NCI-H510A (cell line): ENCODE measurements around the gene MTERF1.
"Not testable (repeated sequence)": the region's sequence is repeated elsewhere in the genome, so short reads cannot be mapped to it uniquely, and the experiment has no call there.

Experiments used
- DNase-seq: peaks from one replicate; lab custom pipeline; 2025; lab: John Stamatoyannopoulos, UW

The MTERF1 gene, protein sequence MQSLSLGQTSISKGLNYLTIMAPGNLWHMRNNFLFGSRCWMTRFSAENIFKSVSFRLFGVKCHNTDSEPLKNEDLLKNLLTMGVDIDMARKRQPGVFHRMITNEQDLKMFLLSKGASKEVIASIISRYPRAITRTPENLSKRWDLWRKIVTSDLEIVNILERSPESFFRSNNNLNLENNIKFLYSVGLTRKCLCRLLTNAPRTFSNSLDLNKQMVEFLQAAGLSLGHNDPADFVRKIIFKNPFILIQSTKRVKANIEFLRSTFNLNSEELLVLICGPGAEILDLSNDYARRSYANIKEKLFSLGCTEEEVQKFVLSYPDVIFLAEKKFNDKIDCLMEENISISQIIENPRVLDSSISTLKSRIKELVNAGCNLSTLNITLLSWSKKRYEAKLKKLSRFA

DNA sequence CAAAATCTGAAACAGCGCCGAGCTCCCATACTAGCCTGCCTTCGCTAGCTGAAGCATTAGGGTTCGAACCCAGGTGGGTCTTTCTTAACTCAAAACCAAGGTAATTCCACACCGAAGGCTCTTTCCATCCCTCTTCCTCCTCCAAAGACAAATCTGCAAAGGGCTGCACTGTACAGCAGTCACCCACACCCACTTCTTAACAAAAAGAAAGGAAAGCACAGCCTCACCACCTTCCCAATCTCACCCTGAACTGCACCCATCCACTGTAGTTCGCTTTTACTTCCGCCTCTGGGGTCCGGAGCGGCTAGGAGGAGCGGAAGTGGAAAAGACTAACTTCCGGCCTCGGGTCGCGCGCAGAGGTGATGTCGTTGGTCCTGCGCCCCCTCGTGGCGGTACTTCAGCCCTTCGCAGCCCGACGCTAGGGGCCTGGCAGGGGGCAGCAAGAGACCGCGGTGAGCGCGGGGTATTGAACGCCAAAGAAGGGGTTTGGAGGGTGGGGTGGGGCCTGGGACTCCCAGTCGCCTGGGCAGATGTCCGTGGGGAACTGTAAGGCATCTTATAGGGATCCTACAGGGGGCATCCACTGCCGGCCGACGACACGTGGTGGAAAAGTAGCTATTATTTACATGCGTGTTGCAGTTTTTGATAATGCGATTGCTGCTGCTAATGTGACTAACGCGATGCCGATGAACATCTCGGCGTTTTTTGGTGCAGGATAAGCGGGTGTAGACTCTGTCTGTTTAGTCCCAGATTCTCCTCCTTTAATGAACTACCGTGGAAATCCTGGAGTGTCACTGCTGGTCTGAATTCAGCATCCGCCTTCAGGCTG, at the start of gene MTERF1:
TSS of gene MTERF1 (minus strand) at position 290 of the 829 bp plus-strand sequence. CDS start 619 bp downstream, outside the sequence.
- peak; percentile 78 for DNase-seq

DNA sequence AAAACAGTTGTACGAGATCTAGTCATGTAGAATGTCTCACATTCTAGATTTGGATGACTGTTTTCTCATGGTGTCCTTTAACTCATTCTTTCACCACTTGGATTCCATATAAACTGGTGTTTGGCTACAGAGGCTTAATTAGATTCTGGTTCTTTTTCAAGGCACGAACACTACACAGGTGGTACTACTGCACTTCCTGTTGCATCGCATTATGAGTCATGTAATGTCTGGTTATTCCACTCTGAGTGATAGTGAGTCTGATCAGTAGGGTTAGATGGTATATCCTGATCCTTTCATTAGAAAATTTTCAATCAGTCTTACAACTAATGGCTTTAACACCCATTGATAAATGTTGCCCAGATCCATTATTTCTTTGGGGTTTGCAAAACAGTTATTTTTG, 49.0 kb upstream of the MTERF1 start:
- no peak for DNase-seq

DNA sequence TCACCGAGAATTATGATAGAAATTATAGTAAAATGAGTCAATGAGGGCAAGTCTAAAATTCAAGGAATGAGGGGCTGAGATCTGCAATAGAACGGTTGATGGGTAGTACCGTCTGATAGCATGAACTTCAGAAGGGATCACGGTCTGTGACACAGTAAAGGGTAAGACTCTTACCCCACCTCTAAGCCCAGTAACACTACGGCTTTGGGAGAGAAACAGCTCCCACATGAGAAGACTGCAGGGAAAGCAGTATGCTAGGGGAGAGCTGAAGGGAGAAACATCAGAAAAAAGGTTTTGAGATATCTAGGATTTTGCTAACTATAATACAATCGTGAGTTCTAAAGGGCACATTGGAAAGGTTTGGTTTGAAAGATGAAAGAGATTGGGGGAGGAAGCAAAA, 47.4 kb upstream of the MTERF1 start:
- DNase-seq: no peak

DNA sequence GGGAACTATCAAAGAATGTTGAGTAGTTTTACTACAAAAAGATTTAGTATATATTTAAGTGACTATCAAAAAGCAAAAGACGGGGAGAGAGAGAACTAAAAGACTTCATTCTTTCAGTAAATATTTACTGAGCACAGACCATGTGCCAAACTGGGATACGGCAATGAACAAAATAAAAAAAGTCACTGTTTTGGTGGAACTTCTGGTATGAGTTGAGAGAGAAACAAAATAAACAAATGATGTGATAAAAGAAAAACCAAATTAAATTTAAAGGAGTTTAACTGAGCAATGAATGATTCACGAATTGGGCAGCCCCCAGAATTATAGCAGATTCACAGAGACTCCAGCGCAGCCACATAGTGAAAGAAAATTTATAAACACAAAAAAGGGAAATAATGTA, 42.4 kb upstream of the MTERF1 start:
- DNase-seq: no peak

DNA sequence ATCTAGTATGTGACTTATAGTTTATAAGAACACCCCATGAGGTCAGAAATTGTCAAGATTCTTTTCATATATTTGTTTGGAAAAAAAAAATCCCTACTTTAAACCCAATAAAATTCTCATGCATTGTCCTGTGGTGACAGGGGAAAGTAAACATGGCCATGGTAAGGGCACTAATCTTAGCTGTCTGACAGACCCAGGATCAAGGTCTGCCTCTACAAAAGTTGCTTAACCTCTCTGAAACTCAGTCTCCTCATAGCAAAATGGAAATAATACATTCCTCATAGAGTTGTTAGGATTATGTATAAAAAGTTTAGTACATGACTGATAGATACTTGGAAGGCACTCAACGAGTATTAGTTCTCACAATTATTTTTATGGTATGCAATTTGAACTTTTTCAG, 37.9 kb upstream of the MTERF1 start:
- no peak for DNase-seq

DNA sequence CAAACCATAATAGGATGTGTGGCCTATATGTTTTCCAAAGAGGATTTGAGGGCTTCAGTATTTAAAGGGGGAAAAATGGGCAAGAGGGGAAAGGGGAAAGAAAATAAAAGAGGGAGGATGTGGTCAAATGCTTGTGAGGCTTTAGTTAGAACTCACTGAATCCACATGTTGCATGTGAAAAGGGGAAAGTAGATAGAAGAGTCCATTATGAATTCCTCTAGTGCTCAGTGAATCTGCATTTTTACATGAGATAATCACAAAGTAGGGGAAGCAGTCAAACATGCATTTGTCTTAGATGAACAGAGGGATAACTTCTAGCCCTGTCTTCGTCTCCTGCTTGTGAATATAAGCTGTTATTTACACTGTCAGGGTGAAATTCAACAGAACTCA, 35.5 kb upstream of the MTERF1 start:
- no peak for DNase-seq

DNA sequence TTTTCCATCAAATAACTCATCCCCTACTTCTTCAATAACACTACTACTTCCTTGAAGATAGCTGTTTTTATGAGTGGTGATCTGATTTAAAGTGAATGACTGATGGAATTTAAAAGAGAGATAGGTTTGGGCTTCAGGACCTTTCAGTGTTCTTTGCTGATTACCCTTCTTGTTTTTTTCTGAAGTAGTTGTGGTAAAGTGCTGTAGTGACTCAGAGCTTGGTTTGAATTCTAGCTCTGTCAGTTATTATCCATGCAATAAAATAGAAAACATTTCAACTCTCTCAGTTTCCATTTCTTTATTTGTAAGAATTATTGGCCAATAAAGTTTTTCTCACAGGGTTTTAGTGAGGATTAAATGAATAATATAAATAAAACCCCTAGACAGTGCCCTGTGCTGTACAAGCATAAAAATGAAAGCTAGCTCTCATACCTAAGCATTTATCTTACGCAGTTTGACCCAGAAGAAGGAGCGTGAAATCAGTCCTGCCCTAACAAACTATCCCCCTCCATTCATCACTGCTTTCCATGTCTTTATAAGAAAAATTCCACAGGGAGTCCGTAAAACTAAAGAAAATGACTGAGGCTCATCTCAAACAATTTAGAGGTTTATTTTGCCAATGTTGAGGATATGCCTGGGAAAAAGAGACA, 35.0 kb upstream of the MTERF1 start:
- no peak for DNase-seq

DNA sequence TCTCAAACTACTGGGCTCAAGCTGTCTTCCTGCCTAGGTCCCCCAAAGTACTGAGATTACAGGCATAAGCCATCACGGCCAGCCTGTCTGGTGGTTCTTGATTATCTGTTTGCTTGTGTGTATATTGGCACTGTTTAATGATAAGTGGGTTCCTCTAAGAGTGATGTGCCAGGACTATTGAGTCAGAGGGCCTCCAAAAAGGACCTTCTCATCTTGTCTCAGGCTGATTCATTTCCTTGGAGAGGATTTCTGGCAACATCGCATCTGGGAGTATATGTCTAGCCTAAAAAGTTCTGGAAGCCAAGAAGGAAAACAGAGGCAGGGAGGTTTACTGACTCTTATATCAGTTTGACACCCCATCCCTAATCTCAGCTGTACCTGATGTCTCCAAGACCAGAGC, 33.1 kb upstream of the MTERF1 start:
- DNase-seq: no peak

DNA sequence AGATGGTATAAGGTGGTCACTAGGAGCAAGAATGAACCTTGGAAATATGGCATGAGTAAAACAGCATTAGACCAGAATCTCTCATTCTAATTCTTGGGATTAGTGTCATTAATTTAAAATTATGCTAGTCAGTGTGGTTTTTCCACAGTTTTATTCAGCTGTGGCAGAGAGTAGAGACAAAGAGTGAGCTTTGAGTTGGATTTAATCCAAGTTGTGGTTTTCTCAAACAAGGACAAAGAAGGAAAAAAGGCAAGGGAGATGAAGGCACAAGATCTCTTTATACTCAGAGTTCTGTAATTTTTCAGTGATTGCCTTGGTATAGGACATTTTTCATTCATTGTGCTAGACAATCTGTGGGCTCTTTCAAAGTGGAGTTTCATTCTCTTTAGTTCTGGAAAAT, 32.0 kb upstream of the MTERF1 start:
- DNase-seq: no peak

DNA sequence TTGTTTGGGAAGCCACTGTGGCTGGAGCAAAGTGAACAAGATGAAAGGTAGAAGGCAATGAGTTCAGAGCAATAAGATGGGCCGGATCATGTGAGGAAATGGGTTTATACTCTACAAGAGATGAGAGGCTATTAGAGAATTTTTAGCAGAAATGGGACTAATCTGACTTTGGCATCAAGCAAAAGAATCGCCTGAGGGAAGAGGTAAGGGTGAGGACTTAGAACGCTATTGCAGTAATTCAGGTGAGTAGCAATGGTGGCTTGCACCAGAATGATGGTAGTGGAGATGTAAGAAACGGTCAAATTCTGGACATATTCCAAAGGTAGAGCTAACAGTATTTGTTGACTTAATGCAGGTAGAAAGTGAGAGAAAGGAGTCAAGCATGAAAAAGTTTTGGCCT, 30.6 kb upstream of the MTERF1 start:
- DNase-seq: no peak

DNA sequence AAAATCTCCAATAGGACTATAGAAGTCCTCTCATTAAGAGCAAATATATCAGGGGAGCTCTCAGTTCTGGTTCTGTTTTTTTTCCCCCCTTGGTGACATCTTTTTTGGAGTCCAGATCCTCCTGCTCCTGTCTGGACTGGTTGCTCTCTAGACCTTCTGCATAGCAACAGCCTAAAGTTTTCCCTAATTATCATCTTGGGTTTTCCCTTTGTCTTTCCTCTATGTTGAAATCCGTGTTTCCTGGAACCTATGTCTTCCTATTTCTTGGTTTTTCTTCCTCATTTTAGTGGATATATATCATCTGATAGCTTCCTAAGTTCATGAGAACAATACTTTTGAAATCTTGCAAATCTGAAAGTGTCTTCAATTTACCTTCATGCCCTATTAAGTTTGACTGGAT, 29.7 kb upstream of the MTERF1 start:
- no peak for DNase-seq

DNA sequence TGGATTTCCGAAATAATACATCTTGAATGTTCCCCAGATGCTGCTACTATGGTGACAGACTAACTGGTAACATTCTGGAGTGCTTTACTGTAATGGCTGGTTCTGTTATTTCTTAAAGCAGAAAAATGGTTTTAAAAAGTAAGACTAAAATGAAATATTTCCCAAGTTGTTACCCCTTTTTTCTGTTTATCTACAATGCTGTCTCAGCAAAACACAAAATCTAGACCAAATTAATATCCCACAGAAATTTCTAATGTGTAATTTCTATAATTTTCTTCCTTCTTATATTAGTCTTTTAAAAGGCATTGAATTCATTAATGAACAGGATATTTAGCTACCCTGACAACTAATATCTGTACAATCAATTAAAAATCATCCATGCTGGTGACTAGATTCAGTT, 19.1 kb upstream of the MTERF1 start:
- DNase-seq: no peak

DNA sequence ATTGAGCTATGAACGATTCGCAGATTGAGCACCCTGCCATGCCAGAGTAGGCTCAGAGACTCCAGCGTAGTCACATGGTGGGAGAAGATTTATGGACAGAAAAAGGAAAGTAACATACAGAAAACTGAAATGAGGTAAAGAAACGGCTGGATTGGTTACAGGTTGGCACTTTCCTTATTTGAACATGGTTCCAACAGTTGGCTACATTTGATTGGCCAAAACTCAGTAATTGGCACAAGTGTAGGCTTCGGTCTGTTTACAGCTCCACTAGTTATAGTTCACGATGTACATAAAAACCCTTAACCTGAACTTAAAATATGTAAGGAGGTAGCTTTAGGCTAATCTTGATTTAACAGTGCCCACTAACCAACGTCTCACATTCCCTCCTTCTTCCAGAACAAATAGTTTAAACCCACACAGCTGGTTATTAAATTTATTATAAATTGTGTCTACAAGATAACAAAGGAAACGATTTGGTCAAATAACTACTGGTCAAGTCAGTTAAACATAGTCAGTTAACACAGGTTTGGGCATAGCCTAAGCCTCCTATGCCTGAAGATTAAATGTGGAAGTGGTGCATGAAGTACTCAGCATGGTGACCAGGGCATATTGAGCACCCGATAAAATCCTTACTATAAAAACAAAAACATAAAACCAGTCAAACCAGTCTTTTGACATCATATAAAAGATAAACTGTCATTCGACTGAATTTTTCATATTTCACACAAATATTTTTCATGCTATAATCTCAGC, 17.9 kb upstream of the MTERF1 start:
- no peak for DNase-seq

DNA sequence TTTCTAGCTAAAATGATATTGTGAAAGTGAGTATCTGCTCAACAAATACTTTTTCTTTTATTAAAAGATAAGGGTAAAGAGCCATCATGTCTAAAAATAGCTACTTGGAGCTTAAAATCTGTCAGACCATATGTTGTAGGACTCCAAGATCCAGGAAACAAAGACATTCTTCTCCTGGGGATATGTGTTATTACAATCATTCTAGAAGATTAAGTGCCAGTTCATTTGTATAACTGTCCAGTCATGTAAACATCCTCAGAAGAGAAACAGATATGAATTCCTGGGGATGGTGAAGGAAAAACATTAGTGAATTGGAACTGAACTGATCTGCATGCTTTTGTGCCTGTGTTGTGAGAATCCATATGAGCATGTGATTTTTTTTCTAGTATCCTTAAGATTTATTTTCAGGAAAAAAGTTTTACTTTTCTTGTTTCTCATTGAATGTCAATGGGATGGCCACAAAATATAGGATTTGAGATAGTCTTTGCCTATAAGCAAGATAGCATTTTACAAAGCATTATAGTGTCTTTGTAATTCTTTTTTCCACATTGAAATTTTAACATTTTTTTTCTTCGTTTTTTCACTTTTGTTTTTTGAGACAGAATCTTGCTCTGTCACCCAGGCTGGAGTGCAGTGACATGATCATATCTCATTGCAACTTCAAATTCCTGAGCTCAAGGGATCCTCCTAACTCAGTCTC, 14.4 kb upstream of the MTERF1 start:
- DNase-seq: no peak

DNA sequence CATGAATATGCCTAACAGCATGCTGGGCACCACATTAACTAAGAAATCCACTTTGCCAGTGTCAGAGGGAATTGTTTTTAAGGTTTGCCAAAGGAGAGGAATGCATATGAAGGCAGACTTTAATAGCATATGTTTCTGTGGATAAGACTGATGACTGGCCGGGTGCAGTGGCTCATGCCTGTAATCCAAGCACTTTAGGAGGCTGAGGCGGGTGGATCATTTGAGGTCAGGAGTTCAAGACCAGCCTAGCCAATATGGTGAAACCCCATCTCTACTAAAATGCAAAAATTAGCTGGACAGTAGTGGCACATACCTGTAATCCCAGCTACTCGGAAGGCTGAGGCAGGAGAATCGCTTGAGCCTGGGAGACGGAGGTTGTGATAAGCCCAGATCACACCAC, 13.2 kb upstream of the MTERF1 start:
- DNase-seq: not testable (repeated sequence)

DNA sequence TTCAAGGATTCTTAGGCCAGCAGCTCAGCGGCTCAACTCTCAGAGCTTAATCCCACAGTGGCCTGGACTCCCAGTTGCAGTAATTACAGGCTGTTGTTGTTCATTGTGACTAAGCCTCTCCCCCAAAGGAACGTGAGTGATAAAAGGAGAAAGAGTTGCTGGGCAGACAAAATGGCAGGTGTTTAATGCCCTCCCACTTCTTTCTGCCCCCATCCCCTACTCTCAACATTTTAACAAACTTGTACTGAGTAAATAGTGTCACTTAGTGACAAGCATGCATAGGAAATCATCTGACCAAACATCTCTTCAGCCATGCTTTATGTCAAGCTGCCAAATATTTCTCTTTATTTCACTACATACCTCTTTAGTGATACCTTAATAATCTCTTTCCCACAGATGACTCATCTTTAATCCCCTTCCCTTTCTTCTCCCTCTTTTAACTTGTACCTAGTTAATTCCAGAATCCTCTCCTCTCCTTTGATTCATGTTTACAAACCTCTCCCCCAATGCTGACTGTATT, 12.4 kb upstream of the MTERF1 start:
- no peak for DNase-seq

DNA sequence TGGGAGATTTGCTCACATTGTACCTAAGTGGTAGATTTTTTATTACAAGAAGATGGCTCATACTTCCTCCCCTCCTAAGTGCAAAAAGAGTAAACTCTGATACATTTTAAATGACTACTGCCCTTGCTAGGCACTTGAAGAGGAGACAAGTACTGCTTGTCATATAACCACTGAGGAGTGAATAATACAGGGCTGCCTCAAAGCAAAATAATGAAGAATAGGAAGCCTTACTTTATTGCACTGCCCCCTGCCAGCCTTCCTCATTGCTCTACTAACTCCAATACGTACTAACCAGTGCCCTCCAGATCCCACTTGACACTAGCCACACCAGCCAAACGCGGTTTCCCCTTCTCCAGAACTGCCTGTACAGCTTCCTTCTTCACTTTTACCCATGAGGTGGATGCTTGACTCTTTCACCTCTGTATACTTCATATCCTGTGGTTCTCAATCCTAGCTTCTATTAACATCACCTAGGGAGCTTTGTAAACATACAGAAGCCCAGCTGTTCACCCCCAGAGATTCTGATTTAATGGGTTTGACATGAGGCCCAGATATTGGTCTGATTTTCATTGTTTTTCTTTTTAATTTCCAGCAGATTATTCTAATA, 11.7 kb upstream of the MTERF1 start:
- DNase-seq: no peak

DNA sequence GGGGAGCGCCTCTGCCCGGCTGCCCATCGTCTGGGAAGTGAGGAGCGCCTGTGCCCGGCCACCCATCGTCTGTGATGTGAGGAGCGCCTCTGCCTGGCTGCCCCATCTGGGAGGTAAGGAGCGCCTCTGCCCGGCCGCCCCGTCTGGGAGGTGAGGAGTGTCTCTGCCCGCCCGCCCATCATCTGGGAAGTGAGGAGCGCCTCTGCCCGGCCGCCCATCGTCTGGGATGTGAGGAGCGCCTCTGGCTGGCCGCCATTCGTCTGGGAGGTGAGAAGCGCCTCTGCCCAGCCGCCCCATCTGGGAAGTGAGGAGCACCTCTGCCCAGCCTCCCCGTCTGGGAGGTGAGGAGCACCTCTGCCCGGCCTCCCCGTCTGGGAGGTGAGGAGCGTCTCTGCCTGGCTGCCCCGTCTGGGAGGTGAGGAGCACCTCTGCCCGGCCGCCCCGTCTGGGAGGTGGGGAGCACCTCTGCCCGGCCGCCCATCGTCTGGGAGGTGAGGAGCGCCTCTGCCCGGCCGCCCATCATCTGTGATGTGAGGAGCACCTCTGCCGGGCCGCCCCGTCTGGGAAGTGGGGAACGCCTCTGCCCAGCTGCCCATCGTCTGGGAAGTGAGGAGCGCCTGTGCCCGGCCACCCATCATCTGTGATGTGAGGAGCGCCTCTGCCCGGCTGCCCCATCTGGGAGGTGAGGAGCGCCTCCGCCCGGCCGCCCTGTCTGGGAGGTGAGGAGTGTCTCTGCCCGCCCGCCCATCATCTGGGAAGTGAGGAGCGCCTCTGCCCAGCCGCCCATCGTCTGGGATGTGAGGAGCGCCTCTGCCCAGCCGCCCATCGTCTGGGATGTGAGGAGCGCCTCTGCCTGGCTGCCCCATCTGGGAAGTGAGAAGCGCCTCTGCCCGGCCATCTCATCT, 8.0 kb upstream of the MTERF1 start:
- DNase-seq: not testable (repeated sequence)

DNA sequence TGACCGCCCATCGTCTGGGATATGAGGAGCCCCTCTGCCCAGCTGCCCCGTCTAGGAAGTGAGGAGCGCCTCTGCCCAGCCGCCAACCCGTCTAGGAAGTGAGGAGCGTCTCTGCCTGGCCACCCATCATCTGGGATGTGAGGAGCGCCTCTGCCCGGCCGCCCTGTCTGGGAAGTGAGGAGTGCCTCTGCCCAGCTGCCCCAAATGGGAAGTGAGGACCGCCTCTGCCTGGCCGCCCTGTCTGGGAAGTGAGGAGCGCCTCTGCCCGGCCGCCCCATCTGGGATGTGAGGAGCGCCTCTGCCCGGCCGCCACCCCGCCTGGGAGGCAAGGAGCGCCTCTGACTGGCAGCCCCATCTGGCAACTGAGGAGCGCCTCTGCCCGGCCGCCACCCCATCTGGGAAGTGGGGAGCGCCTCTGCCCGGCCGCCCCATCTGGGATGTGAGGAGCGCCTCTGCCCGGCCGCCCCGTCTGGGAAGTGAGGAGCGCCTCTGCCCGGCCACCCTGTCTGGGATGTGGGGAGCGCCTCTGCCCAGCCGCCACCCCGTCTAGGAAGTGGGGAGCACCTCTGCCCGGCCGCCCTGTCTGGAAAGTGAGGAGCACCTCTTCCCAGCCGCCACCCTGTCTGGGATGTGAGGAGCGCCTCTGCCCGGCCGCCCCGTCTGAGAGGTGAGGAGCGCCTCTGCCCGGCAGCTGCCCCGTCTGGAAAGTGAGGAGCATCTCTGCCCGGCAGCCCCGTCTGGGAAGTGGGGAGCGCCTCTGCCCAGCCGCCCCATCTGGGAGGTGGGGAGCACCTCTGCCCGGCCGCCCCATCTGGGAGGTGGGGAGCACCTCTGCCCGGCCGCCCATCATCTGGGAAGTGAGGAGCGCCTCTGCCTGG, 7.1 kb upstream of the MTERF1 start:
- not testable (repeated sequence) for DNase-seq
